ENCODE data around the gene USP30.
"Not testable (repeated sequence)": the region's sequence is repeated elsewhere in the genome, so short reads cannot be mapped to it uniquely, and the experiment has no call there.

GRCh38 chr12:109048706-109049105 is 3.7 kb upstream of the USP30 start:
- TF ChIP-seq POLR2A, CTCF (IDR thresholded peaks at IDR 0.05): not testable (repeated sequence)

Data from vagina (tissue), 2 donors.